H1 (cell line): Measurements from ENCODE around the gene GADD45GIP1.

Experiments used
- BRCA1 ChIP-seq: IDR thresholded peaks from 2 replicates; pipeline ENCODE4 v1.6.1; 2012; ENCODE audit warnings: low read depth, low read length, improper control_type of control experiment
- EP300 ChIP-seq, 2 experiments: IDR thresholded peaks; 1 replicate in 1 of 2; 2 replicates in 1 of 2; pipeline ENCODE4 v1.6.1; 2011 to 2012; ENCODE audit warnings: low read depth in 2 of 2, low read length in 2 of 2, mild to moderate bottlenecking in 2 of 2, borderline replicate concordance in 1 of 2, inconsistent platforms in 1 of 2, moderate library complexity in 1 of 2
- GABPA ChIP-seq: IDR thresholded peaks from 2 replicates; pipeline ENCODE4 v1.6.1; 2011; ENCODE audit warnings: mild to moderate bottlenecking, low read length, moderate library complexity, borderline replicate concordance; ENCODE audit not compliant: insufficient read depth
- PHF8 ChIP-seq: fragments of 200-600 bp; sonication (generic); conservative IDR thresholded peaks from 2 replicates; pipeline ENCODE4 v1.7.1; 2012; ENCODE audit warnings: low read depth, mild to moderate bottlenecking, inconsistent platforms, low read length, moderate library complexity
- POLR2A ChIP-seq, 2 experiments: IDR thresholded peaks; 1 replicate in 1 of 2; 2 replicates in 1 of 2; pipeline ENCODE4 v1.6.1; 2011; ENCODE audit warnings: low read depth in 2 of 2, low read length in 2 of 2, mild to moderate bottlenecking in 2 of 2; ENCODE audit errors: control extremely low read depth in 1 of 2
- POLR2AphosphoS5 ChIP-seq: IDR thresholded peaks from 2 replicates; pipeline ENCODE4 v1.6.1; 2011; ENCODE audit warnings: low read depth, low read length
- RFX5 ChIP-seq: IDR thresholded peaks from 2 replicates; pipeline ENCODE4 v1.6.1; 2011; ENCODE audit warnings: low read depth, low read length, improper control_type of control experiment, borderline replicate concordance
- RNF2 ChIP-seq: fragments of 200-900, 300-1000 bp; sonication (generic); IDR thresholded peaks from 2 replicates; pipeline ENCODE4 v1.7.1; 2016; ENCODE audit warnings: borderline replicate concordance, low read depth, mild to moderate bottlenecking, antibody characterized with exemption, low read length; ENCODE audit not compliant: poor library complexity, severe bottlenecking; ENCODE audit errors: missing control alignments
- TF ChIP-seq, protein P1 (sequence below), 3 experiments: IDR thresholded peaks; 1 replicate in 2 of 3; 2 replicates in 1 of 3; pipeline versions ENCODE4 v1.5.1 to v1.6.1; 2011; ENCODE audit warnings: low read length in 3 of 3, mild to moderate bottlenecking in 3 of 3, inconsistent platforms in 2 of 3, low read depth in 1 of 3, moderate library complexity in 1 of 3; ENCODE audit not compliant: insufficient read depth in 1 of 3; ENCODE audit errors: control extremely low read depth in 1 of 3

GRCh38 chr19:12924621-12925310, 32.3 kb downstream of the GADD45GIP1 start:
- TF ChIP-seq RNF2, result no peak
- no peak for TF ChIP-seq POLR2A (IDR thresholded peaks at IDR 0.05; ENCODE audit: control extremely low read depth in 1 of 2, low read depth in 2 of 2, low read length in 2 of 2)
- TF ChIP-seq GABPA, result no peak
- TF ChIP-seq POLR2AphosphoS5, result no peak
- TF ChIP-seq, protein P1, sequence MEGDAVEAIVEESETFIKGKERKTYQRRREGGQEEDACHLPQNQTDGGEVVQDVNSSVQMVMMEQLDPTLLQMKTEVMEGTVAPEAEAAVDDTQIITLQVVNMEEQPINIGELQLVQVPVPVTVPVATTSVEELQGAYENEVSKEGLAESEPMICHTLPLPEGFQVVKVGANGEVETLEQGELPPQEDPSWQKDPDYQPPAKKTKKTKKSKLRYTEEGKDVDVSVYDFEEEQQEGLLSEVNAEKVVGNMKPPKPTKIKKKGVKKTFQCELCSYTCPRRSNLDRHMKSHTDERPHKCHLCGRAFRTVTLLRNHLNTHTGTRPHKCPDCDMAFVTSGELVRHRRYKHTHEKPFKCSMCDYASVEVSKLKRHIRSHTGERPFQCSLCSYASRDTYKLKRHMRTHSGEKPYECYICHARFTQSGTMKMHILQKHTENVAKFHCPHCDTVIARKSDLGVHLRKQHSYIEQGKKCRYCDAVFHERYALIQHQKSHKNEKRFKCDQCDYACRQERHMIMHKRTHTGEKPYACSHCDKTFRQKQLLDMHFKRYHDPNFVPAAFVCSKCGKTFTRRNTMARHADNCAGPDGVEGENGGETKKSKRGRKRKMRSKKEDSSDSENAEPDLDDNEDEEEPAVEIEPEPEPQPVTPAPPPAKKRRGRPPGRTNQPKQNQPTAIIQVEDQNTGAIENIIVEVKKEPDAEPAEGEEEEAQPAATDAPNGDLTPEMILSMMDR (IDR thresholded peaks at IDR 0.05; ENCODE audit: control extremely low read depth in 1 of 3, insufficient read depth in 1 of 3, low read depth in 1 of 3, low read length in 3 of 3), result no peak
- TF ChIP-seq EP300 (IDR thresholded peaks at IDR 0.05; ENCODE audit: borderline replicate concordance in 1 of 2, low read depth in 2 of 2, low read length in 2 of 2), result no peak
- no peak for TF ChIP-seq RFX5
- no peak for TF ChIP-seq BRCA1
- no peak for TF ChIP-seq PHF8
